HUES6 (cell line): ENCODE data around the gene GJD2.

ENCODE experiments used
- H3K27ac ChIP-seq: 2 replicates; pipeline ENCODE4 v1.7.0; 2013; ENCODE audit warnings: low read depth, mild to moderate bottlenecking, low read length, inconsistent platforms
- H3K27me3 ChIP-seq: 2 replicates; pipeline ENCODE4 v1.6.1; 2013; ENCODE audit warnings: low read length; ENCODE audit not compliant: control insufficient read depth, insufficient read depth
- H3K36me3 ChIP-seq: 2 replicates; pipeline ENCODE4 v1.6.1; 2013; ENCODE audit warnings: low read length; ENCODE audit not compliant: control insufficient read depth, insufficient read depth
- H3K4me1 ChIP-seq: 2 replicates; pipeline ENCODE4 v1.6.1; 2013; ENCODE audit warnings: low read length; ENCODE audit not compliant: control insufficient read depth, insufficient read depth
- H3K4me3 ChIP-seq: 2 replicates; pipeline ENCODE4 v1.5.1; 2013; ENCODE audit warnings: low read depth, low read length
- H3K9ac ChIP-seq: one replicate; pipeline ENCODE4 v1.6.1; 2013; ENCODE audit warnings: mild to moderate bottlenecking, low read length
- H3K9me3 ChIP-seq: 2 replicates; pipeline ENCODE4 v1.6.1; 2013; ENCODE audit warnings: low read depth, low read length; ENCODE audit not compliant: control insufficient read depth, insufficient read depth

Gene GJD2

DNA sequence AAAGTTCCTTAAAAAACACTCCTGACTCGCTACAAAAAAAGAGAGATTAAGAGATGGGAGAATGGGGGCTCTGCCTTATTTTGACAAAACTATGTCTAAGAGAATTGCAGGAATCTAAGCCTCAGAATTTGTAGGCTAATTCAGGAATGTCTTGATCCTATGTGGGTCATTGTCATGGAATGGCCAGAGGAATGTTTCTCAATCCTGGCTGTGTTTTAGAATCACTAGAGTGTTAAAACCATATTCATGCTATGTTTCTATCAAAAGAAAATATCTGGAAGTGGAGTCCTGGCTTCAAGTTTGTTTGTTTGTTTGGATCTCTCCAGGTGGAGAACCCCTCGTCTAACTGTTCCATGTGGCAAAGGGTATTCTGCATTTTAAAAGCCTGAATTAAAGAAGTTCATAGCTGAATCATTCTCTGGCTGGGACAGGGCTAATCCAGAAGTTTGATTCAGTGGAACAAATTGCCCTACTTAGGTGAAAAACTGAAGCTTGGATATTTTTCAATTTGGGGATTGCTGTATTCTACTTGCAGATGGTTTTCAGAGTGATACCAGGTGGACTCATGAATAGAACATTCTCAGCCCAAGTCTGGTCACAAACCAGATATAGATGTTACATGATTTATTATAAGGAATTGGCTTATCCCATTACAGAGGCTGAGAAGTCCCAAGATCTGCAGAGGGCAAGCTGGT is 28.2 kb downstream of the GJD2 start:
- peaks cover 29% of the 10 kb centered on the region for H3K4me1 ChIP-seq

DNA sequence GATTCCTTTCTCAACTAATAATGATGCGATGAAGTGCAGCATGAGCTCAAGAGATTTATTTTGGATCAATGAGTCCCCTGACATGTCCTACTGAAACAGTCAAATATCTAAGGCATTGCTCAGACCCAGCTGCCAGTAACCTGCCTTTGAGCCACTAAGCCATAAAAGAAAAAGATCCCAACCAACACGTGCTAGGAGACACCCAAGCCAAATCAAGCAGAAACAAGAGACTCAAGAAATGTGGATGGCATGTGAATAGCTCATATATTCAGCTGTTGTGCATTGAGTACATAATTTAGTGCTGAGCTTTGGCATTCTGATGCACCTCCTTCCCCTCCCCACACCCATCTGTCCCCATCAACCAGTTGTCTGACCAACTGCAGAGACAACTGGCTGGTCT is 29.2 kb downstream of the GJD2 start:
- H3K36me3 ChIP-seq = no peaks in the 10 kb centered on the region
- H3K4me3 ChIP-seq = no peak overlapping the region
- peaks cover 4% of the 10 kb centered on the region; the same call in 1 of the 2 replicates for H3K27me3 ChIP-seq
- H3K27ac ChIP-seq = no peak overlapping the region
- H3K9ac ChIP-seq = no peak overlapping the region
- H3K4me1 ChIP-seq = peaks cover 29% of the 10 kb centered on the region
- H3K9me3 ChIP-seq = peaks cover 7% of the 10 kb centered on the region; the same call in 1 of the 2 replicates

More for the DNA sequence above, 28.2 kb downstream of the GJD2 start:
- H3K36me3 ChIP-seq = no peaks in the 10 kb centered on the region
- peaks cover 7% of the 10 kb centered on the region; the same call in 1 of the 2 replicates for H3K9me3 ChIP-seq
- H3K4me3 ChIP-seq = no peak overlapping the region
- H3K27ac ChIP-seq = peak overlapping the region; percentile 48; the same call in 1 of the 2 replicates
- H3K27me3 ChIP-seq = no peaks in the 10 kb centered on the region
- H3K9ac ChIP-seq = no peak overlapping the region

DNA sequence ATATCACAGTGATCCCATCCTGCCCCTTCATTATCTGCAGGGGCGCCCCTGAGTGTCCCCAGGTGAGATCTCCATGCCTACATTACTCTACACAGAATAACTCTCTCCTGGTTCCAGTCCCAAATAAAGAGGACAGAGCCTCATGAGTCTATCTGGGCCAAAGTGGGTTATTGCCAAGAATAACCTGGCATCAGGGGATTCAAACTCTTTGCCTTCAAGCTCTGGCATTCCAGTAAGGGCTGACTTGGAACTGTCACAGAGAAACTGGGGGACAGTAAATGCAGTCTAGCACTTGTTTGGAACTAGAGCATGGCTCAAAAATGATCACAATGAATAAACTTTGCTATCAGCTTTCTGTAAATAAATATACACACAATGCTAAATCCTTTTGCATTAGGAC is 30.3 kb downstream of the GJD2 start:
- Histone ChIP-seq H3K9me3 (peaks cover 7% of the 10 kb centered on the region; the same call in 1 of the 2 replicates), H3K36me3 (no peaks in the 10 kb centered on the region), H3K4me1 (peaks cover 29% of the 10 kb centered on the region), H3K9ac (no peak overlapping the region), H3K27me3 (peaks cover 6% of the 10 kb centered on the region; the same call in 1 of the 2 replicates), H3K4me3 (no peak overlapping the region), H3K27ac (no peak overlapping the region)

GRCh38 chr15:34722439-34722836 is 32.4 kb downstream of the GJD2 start:
- peaks cover 27% of the 10 kb centered on the region for H3K4me1 ChIP-seq
- peak overlapping the region; percentile 60; the same call in 1 of the 2 replicates for H3K4me3 ChIP-seq
- no peak overlapping the region; the same call in 1 of the 2 replicates for H3K27ac ChIP-seq

DNA sequence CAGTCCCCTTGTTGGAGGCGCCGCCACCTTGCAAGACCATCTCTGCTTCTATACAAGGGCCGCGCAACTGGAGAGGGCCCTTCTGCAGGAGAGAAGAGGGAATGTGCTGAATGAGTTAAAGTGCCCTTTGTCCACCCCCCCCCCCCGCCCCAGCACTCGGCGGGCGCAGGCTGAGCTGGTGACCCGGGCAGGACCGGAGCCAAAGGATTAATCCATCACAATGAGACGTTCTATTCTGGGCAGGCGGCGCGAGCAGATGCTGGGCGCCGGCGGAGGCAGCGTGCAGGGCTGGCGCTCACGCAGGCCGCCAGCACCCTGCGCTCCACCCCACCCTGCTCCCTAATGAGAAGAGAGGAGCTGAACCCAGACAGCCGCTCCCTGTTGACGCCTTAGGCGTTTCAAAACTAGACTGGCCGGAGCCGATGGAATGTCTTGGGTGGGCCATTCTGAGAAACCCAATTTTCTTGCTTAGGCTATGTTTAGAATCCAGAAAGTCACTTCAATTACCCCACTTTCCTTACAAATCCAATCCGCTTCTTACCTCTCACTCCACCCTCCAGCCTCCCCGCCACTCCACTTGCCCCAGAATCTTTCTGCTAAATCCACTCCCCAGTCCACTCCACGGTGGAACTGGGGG is 32.9 kb downstream of the GJD2 start:
- H3K4me3 ChIP-seq = peak overlapping the region; percentile 60

More at GRCh38 chr15:34722439-34722836, 32.4 kb downstream of the GJD2 start:
- peaks cover 5% of the 10 kb centered on the region; the same call in 1 of the 2 replicates for H3K9me3 ChIP-seq
- peaks cover 6% of the 10 kb centered on the region; the same call in 1 of the 2 replicates for H3K27me3 ChIP-seq
- H3K9ac ChIP-seq = no peak overlapping the region
- H3K36me3 ChIP-seq = no peaks in the 10 kb centered on the region

GRCh38 chr15:34721157-34721801 is 33.5 kb downstream of the GJD2 start:
- Histone ChIP-seq H3K9ac (no peak overlapping the region), H3K9me3 (no peaks in the 10 kb centered on the region), H3K27me3 (peaks cover 6% of the 10 kb centered on the region; the same call in 1 of the 2 replicates), H3K36me3 (no peaks in the 10 kb centered on the region), H3K4me1 (peaks cover 19% of the 10 kb centered on the region), H3K27ac (no peak overlapping the region), H3K4me3 (peak overlapping the region; percentile 60)

More for the DNA sequence above, 32.9 kb downstream of the GJD2 start:
- Histone ChIP-seq H3K27ac (no peak overlapping the region; the same call in 1 of the 2 replicates), H3K36me3 (no peaks in the 10 kb centered on the region), H3K9ac (no peak overlapping the region), H3K4me1 (peaks cover 24% of the 10 kb centered on the region), H3K9me3 (peaks cover under 1% of the 10 kb centered on the region; the same call in 1 of the 2 replicates), H3K27me3 (peaks cover 6% of the 10 kb centered on the region; the same call in 1 of the 2 replicates)

DNA sequence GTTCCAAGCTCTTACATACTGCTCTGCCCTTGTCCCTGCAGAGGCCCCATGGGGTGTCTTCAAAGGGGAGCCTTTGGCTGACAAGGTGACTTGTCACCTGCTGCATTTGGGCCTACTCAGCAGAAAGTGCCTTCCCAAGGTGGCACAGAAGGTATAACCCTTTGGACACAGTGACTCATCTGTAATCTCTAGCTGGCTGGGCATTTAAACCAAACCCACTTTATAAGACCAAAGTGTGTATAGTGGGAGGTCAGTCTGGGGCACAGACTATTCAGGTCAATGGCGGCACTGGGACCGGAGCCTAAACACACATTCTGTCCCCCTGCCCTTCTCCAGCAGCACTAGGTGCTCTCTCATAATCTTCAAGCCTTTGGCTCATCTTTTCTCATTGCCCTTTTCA is 35.1 kb downstream of the GJD2 start:
- H3K9me3 ChIP-seq = no peaks in the 10 kb centered on the region
- H3K4me1 ChIP-seq = peaks cover 8% of the 10 kb centered on the region

DNA sequence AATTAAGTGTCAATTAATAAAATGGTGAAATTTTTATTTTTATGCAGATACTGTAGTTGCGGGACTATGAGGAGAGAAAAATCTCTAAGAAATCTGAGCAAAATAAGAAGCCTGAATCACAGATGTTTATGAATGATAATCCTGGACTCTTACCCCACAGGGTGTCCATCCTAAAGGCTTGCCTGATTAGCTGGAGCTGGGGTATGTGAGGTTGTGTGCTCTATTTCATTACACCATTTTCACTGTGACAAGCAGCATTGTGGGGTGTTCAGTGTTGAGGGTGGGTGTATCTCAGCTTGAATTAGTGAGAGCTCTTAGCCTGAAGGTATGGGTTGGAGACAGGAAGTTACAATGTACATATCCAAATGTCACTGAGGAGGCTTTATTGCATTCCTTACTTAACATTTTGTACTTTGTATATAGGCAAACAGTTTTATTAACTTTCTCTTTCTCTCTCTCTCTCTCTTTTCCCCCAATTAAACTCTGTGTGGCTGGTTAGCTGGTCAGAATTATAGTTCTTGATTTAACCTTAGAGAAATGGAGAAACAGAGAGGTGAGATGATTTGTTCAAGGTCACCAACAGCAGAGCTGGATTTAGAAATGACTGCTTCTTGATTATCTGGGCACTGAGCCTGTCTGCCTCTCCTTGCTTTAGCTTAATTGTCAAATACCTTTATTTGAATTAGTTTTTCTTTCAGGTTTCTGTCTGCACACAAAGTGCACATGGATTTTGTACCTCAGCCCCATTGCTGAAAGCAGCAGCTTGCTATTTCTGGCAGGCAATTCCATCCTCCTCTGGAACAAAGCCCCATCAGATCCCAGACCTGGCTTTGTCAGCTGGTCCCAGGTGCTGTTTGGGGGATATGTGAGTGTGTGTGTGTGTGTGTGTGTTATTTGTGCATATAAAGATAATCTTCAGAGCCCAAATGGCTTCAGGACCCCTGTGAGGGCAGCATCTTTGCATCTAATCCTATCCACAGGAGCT is 35.8 kb downstream of the GJD2 start:
- Histone ChIP-seq H3K4me1 (peaks cover 8% of the 10 kb centered on the region), H3K9me3 (no peaks in the 10 kb centered on the region), H3K4me3 (no peak overlapping the region), H3K27me3 (peaks cover 6% of the 10 kb centered on the region; the same call in 1 of the 2 replicates), H3K27ac (no peak overlapping the region), H3K36me3 (no peaks in the 10 kb centered on the region), H3K9ac (no peak overlapping the region)

More for the DNA sequence above, 35.1 kb downstream of the GJD2 start:
- H3K27me3 ChIP-seq = peaks cover 6% of the 10 kb centered on the region; the same call in 1 of the 2 replicates
- no peak overlapping the region for H3K9ac ChIP-seq
- H3K4me3 ChIP-seq = no peak overlapping the region
- H3K36me3 ChIP-seq = no peaks in the 10 kb centered on the region
- no peak overlapping the region for H3K27ac ChIP-seq

DNA sequence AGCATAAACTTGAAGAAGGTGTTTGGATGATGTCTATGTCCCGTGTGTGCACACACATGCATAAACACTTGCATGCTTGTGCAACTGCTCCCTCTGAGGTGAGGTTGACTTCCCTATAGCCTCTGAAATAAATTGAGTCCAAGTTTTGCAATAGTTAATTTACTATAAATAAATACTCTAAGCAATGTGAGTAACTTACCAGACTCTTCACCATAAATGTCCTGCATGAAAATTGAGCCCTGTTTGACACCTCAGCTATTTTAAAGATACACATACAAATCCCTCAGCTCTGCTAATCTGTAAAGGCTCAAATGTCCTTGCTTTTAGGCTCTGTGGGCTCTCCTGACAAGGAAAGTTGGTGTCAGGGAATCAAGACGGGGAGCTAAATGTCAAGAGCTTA is 37.1 kb downstream of the GJD2 start:
- Histone ChIP-seq H3K27ac (no peak overlapping the region), H3K27me3 (peaks cover 6% of the 10 kb centered on the region; the same call in 1 of the 2 replicates), H3K4me3 (no peak overlapping the region), H3K36me3 (no peaks in the 10 kb centered on the region), H3K9ac (no peak overlapping the region), H3K4me1 (peaks cover 8% of the 10 kb centered on the region), H3K9me3 (no peaks in the 10 kb centered on the region)

DNA sequence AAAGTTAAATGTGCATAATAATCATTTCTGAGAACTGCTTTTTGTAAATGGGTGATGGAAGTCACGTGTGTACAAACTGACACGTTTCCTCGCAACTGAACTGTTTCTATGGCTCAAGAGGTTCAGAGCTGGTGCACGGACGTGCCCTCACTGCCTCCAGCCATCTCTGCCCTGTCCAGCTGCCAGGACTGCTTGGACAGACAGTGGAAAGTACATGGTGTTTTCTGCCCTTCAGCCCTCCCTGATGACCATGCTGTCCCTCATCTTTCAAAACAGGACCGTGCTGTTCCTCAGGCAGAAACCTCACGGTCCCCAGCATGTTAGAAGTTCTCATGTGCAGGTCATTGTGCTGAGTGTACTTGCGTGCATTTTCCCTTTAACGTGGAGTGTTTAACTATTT is 38.7 kb downstream of the GJD2 start:
- H3K9ac ChIP-seq = no peak overlapping the region
- H3K27me3 ChIP-seq = peaks cover 6% of the 10 kb centered on the region; the same call in 1 of the 2 replicates
- no peaks in the 10 kb centered on the region for H3K36me3 ChIP-seq
- H3K4me1 ChIP-seq = no peaks in the 10 kb centered on the region
- H3K4me3 ChIP-seq = no peak overlapping the region
- no peaks in the 10 kb centered on the region for H3K9me3 ChIP-seq
- H3K27ac ChIP-seq = no peak overlapping the region
